Adipose tissue (tissue), 3 donors: ENCODE results near the gene AOAH. TPM values are rescaled to one million over a fixed set of nuclear protein-coding genes. Genes with fewer than 3 reads are reported as not detected.

Source experiments
- H3K27ac ChIP-seq: one replicate; pipeline ENCODE4 v1.5.1; 2013; ENCODE audit warnings: low read depth, low read length
- WGBS, 3 donors: extraction: QIAGEN DNeasy Blood & Tissue Kit; methylation state at CpG; one replicate each; pipeline ENCODE4 v1.1.7; 2013; 5-methylcytosine and 5-hydroxymethylcytosine counted together
- polyA plus RNA-seq, 3 donors: library from polyadenylated mRNA; stranded (reverse); fragments of 200-250 nt; gene quantifications; one replicate each; pipeline ENCODE4 v1.2.3, GENCODE V29; 2013
- donor health status: healthy with polysubstance abuse.
- donor health status: Bipolar disorder and iron deficiency.
- donor health status: healthy.

Gene AOAH
- polyA plus RNA-seq, 3 donors: 1.3 to 12.6 (median 5.2) TPM

DNA sequence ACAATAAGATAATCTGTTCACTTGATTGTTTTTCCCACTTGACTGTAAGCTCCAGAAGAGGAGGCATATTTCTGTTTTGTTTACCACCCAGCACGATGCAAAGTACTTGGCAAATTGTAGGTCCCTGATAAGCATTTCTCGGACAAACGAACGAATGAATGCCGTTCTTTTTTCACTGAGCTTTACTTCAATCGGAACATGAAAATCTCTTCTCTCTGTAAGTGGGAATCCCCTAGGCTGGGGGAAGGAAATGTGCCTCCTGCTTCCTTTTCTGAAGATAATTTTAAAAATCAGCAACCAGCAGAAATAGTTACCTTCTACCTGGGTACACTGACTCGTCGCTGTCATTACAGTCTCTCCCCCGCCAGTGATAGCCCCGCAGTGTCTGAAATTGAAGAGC, 102.9 kb downstream of the AOAH start:
- H3K27ac ChIP-seq: no peak overlapping the region
- WGBS, 3 donors: 45 to 61% (median 52%) methylated on average over 10 of the region's 10 CpGs

- 36 to 71% (median 49%) methylated on average over 4 of the region's 4 CpGs for WGBS, 3 donors
- no peak overlapping the region for H3K27ac ChIP-seq
Measured at GRCh38 chr7:36620166-36620708, 104.1 kb downstream of the AOAH start.

GRCh38 chr7:36617408-36617807, 106.9 kb downstream of the AOAH start:
- no peak overlapping the region for H3K27ac ChIP-seq
- WGBS, 3 donors: 96 to 100% (median 96%) methylated on average over 1 of the region's 1 CpG

DNA sequence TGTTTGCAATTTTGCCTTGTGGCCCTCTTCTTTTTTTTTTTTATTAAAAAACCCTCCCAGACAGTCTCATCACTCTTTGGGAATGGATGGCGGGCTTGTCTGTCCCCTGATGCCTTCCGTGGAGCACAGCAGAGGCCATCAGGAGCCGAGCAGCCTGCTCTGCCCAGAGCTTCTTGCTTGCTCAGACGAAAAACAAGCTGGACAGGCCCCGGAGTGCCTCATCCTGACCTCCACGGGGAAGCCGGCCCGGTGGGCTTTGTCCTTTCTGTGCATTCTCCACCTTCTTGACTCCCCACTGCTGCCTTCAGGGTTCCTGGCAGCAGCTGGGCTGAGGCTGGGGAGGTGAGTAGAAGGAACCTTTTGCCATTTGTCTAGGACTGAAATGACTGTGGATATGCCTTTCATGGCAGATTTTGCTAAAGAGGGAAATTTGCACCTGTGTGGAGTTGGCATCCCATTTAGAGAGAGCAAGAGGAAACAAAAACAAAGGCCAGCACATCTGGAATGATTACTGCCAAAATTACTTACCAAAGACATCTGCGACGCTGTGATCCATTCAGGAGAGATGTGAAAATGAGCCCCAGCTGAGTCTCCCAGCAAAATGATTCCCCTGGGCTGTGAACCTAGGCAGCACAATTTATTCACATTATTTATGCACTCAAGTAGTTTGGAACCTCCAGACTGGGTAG, 108.3 kb downstream of the AOAH start:
- 69 to 81% (median 75%) methylated on average over 10 of the region's 10 CpGs for WGBS, 3 donors
- no peak overlapping the region for H3K27ac ChIP-seq

DNA sequence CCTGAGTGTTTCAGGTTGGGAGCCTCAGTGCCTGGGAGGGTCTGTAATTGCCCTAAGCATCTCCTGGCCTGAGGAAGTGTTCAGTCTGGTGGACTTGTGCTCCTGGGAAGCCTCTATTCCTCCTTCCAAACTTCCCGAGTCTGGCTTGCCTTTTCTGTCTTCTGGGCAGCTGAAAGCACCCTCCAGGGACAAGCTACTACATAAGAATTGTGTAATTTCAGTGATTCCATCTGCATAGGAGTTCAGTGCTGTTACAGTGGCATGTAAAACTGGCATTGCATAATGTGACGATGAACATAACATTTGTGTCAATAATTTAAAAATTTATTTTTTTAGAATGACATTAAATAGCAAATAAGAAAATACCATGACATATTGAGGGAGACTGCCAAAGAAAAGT, 109.3 kb downstream of the AOAH start:
- WGBS, 3 donors: 41 to 70% (median 46%) methylated on average over 2 of the region's 2 CpGs
- H3K27ac ChIP-seq: no peak overlapping the region

GRCh38 chr7:36613031-36613614, 111.2 kb downstream of the AOAH start:
- H3K27ac ChIP-seq: no peak overlapping the region
- 40 to 84% (median 54%) methylated on average over 4 of the region's 4 CpGs for WGBS, 3 donors

DNA sequence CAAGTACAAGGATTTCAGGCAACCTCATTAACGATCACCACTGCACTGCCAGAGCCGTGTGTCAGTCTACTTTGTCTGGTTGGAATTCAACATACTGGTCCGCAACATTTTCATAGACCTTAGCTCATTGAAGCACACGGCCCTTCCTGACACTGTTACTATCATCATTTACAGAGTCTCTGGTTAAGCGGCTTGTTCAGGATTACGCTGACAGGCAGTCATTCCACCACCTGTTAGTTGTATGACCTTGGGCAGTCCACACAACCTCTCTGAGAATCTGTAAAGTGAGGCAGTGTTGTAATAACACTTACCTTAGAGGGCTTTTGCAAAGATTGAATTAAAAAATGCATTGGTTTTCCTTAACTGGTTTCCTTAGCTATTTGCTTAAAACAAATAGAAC, 112.6 kb downstream of the AOAH start:
- H3K27ac ChIP-seq: no peak overlapping the region
- 63 to 88% (median 86%) methylated on average over 6 of the region's 6 CpGs for WGBS, 3 donors

DNA sequence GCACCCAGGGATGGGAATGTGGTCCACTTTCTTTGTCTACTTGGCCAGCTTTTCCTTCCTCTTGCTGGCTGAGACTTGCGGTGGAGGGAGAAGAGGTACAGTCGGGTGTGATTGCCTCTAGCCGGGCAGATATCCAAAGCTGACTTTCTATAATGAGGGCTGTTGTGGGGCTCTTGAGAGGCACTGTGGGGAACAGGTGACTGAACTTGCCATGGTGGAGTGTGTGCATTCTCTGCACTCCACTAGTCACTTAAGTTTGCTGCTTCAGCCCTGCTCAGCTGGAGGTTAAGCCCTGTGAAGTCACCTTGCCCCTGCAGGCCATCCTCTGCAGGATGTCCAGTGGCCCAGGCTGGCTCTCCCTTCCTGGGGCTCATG, 116.6 kb downstream of the AOAH start:
- H3K27ac ChIP-seq: no peak overlapping the region
- 59 to 86% (median 68%) methylated on average over 3 of the region's 3 CpGs for WGBS, 3 donors

DNA sequence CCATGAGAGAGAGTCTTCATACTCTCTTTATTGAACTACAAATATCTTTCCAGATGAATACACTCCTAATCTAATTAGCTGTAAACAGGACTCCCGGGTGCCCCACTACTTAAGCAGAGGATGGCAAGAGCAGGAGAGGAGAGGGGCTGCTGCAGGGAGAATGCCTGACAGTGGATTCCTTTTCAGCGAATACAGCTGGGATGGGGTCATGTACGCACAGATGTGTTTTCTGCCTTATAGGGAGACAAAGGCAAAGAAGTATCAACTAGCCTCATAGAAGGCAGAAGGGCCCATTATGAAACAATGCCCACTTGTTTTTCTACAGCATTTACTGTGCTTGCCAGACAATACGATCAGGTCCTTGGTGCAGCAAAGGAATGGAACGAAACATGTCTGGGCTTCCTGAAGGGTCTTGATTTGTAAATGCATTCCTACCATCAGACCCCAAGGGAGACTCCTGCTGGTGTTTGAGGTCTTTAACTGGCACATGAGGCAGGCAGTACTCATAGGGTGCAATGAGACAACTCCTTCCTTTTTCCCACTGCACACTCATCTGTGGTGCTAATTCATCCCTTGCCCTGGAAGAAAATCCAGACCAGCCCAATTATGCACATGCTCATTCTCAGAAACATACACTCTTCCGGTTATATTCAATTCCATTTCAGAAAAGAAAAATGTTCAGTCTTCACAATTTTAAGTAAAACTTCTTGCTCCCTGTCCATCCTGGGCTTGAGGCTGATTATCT, 117.1 kb downstream of the AOAH start:
- 75 to 87% (median 83%) methylated on average over 6 of the region's 6 CpGs for WGBS, 3 donors
- H3K27ac ChIP-seq: no peak overlapping the region

GRCh38 chr7:36606153-36606975, 117.9 kb downstream of the AOAH start:
- WGBS, 3 donors: 76 to 87% (median 80%) methylated on average over 12 of the region's 12 CpGs
- no peak overlapping the region for H3K27ac ChIP-seq

- 65 to 75% (median 71%) methylated on average over 7 of the region's 7 CpGs for WGBS, 3 donors
- no peak overlapping the region for H3K27ac ChIP-seq
Measured at GRCh38 chr7:36605261-36606051, 118.8 kb downstream of the AOAH start.

GRCh38 chr7:36604806-36605205, 119.5 kb downstream of the AOAH start:
- 60 to 82% (median 76%) methylated on average over 3 of the region's 3 CpGs for WGBS, 3 donors

GRCh38 chr7:36602934-36603887, 121.1 kb downstream of the AOAH start:
- H3K27ac ChIP-seq: no peak overlapping the region
- 57 to 87% (median 76%) methylated on average over 7 of the region's 7 CpGs for WGBS, 3 donors

More at GRCh38 chr7:36604806-36605205, 119.5 kb downstream of the AOAH start:
- H3K27ac ChIP-seq: no peak overlapping the region

DNA sequence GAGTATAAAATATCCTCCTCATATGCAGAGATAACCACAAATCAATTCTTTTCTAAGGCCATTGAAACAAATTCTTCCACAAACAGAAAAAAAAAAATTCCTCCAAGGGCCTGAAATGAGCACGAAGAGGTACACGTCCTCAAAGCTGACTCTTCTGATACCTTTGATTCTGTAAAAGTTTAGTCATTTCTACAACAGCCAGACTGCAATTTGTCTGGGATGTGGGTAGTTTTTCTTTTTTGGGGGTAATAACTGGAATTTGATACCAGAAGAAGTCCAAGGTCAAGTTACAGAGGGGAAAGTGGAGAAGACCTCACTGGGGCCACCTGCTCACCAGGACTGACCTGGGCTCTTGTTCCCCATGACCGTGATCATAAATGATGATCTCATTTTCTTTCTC, 121.8 kb downstream of the AOAH start:
- no peak overlapping the region for H3K27ac ChIP-seq
- WGBS, 3 donors: 63 to 97% (median 94%) methylated on average over 3 of the region's 3 CpGs

GRCh38 chr7:36601601-36602000, 122.7 kb downstream of the AOAH start:
- 36 to 84% (median 55%) methylated on average over 3 of the region's 3 CpGs for WGBS, 3 donors
- no peak overlapping the region for H3K27ac ChIP-seq

DNA sequence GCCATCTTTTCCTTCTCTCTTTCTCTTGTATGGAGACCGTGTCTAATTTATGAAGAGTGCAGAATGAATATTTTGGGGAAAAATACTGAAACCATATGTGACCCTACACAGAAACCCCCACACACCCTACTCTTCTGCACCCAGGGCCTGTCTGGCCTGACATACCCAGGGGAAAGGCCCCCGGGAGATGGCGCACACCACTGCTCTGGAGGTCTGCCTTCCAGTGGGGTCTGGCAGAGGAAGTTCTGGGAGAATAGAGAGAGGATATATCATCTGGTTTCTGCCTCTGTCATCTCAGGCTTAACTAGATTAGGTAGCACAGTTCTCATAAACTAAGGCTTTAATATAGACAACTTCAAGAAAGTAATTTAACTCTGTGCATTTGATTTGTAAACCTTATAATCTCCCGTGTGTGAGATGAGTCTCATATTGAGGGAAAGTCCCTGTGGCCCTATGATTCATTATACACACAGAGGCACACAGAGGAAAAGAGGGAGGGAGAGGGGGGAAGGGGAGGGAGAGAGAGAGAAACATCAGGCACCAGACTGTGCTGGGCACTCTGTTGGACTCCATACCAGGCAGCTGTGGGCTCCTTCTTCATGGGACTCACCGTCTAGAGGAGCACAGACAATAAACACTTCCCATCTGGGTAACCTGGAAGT, 123.3 kb downstream of the AOAH start:
- 61 to 79% (median 65%) methylated on average over 5 of the region's 5 CpGs for WGBS, 3 donors
- H3K27ac ChIP-seq: no peak overlapping the region
